ENCODE results near the gene RAD51B.

DNA sequence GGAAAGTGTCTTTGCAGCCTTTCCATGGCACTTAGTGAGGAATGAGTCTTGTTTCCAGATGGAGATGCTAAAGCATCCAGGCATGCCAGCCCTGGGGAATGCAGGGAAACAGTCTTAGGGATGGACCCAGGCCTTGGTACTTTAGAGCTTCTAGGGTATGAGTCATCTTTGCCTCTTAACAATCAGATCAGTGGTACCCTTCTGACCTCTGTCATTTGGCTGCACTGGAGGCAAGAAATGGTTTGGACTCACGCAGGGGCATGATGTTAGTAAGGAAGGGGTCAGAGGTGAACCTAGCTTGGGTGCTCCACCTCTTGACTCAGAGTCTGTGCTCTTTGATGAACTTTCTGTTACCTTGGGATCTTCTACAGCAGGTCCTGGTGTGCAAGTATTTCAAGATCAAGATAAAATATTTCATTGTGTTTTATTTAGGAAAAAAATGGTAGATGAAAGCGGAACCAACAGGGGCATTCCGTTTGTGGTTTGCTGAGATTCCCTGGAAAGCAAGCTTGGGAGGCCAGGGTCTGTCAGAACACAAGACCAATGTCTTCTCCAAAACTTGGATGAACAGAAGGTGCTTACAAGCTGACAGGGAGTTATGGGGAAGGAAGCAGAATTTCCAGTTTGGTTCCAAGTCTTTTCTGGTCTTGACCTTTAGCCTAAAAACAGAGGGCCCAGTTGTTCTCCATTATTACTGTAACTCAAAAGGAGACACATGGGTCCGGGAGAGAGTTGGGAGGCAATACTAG lies 757.1 kb downstream of the RAD51B start:
- no peak for TF ChIP-seq ZNF274 (IDR thresholded peaks at IDR 0.05; ENCODE audit: low read depth, low read length)
- no peak for TF ChIP-seq YY1 (IDR thresholded peaks at IDR 0.05; ENCODE audit: insufficient read depth, insufficient read length)
- no peak for TF ChIP-seq SUZ12 (IDR thresholded peaks at IDR 0.05; ENCODE audit: extremely low read depth, insufficient read depth, insufficient read length)
